A172 (cell line): Measurements from ENCODE around the gene FCRLA. TPM values are rescaled to one million over a fixed set of nuclear protein-coding genes. Genes with fewer than 3 reads are reported as not detected.
A peak's percentile ranks its signal among the peaks of the same experiment; 100 is the strongest.
"Not testable (repeated sequence)": the region's sequence is repeated elsewhere in the genome, so short reads cannot be mapped to it uniquely, and the experiment has no call there.

Source experiments
- DNase-seq: peaks from one replicate; pipeline ENCODE4 v3.0.0-alpha.2; 2015; ENCODE audit warnings: low spot score
- total RNA-seq: library from RNA; depleted of rRNA; stranded (reverse); fragments of >200 nt; shearing (Covaris generic); gene quantifications from 2 replicates; pipeline ENCODE4 v1.2.3, GENCODE V29; 2014; rRNA removed

FCRLA gene, protein sequence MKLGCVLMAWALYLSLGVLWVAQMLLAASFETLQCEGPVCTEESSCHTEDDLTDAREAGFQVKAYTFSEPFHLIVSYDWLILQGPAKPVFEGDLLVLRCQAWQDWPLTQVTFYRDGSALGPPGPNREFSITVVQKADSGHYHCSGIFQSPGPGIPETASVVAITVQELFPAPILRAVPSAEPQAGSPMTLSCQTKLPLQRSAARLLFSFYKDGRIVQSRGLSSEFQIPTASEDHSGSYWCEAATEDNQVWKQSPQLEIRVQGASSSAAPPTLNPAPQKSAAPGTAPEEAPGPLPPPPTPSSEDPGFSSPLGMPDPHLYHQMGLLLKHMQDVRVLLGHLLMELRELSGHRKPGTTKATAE
- 0.09 and 0.43 TPM in 2 replicates for total RNA-seq

GRCh38 chr1:161706482-161707347 is at the start of gene FCRLA:
Gene FCRLA, plus strand, starts transcription at chr1:161707229. Its CDS starts 36 bp downstream, at chr1:161707265.
- peak; percentile 93 for DNase-seq

- not testable (repeated sequence) for DNase-seq
These were observed 48.5 kb upstream of the FCRLA start for GRCh38 chr1:161658524-161658923.

DNA sequence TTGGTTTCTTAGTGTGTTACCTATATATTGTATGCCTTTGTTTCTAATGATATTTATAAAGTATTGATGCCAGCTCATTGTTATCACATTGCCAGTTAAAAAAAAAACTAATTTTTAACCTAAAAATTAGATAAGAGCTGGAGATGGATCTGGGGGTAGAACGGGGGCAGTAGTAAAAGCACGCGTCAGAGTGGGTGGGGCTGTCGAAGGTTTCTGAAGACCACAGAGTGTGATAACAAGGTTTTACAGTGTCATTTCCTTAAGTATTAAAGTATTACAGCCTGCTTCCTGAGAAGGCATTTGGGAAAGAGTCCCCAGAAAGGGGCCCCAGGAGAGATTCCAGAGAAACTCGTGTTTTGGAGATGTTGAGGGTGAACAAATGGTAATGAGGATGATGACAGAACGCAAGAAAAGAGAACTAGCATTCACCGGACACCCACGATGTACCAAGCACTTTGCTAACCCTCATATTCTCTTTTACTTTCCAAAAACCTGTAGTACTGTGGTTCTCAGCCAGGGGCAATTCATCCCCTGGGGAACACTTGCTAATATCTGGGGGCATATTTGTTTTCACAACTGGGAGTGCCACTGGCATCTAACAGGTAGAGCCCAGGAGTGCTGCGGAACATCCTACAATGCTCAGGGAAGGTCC is 45.2 kb upstream of the FCRLA start:
- DNase-seq = not testable (repeated sequence)

- not testable (repeated sequence) for DNase-seq
These were observed 44.2 kb upstream of the FCRLA start, which contains the start of gene FCGR2B for GRCh38 chr1:161662684-161663339. Gene FCGR2B, plus strand, starts transcription at chr1:161663143. Its CDS starts 99 bp downstream, at chr1:161663242.

- not testable (repeated sequence) for DNase-seq
These were observed 43.5 kb upstream of the FCRLA start for GRCh38 chr1:161663569-161663968.

DNA sequence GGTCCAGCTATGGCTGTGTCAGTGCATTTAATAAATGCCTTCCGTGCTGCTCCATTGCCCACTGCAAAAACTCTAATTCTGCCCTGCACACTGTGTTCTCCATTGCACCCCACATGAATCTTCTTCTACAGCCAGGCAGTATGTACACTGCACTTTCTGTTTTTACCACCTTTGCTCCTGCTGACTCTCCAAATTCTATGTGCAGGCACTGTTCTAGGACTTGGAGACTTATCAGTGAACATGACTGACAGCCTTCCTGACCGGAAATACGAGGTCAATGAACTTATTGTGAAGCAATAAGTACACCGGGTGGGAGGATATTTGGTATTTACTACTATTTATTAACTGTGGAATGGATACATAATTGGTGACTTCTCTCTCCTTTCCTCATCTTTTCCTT is 42.3 kb upstream of the FCRLA start:
- DNase-seq = not testable (repeated sequence)

DNA sequence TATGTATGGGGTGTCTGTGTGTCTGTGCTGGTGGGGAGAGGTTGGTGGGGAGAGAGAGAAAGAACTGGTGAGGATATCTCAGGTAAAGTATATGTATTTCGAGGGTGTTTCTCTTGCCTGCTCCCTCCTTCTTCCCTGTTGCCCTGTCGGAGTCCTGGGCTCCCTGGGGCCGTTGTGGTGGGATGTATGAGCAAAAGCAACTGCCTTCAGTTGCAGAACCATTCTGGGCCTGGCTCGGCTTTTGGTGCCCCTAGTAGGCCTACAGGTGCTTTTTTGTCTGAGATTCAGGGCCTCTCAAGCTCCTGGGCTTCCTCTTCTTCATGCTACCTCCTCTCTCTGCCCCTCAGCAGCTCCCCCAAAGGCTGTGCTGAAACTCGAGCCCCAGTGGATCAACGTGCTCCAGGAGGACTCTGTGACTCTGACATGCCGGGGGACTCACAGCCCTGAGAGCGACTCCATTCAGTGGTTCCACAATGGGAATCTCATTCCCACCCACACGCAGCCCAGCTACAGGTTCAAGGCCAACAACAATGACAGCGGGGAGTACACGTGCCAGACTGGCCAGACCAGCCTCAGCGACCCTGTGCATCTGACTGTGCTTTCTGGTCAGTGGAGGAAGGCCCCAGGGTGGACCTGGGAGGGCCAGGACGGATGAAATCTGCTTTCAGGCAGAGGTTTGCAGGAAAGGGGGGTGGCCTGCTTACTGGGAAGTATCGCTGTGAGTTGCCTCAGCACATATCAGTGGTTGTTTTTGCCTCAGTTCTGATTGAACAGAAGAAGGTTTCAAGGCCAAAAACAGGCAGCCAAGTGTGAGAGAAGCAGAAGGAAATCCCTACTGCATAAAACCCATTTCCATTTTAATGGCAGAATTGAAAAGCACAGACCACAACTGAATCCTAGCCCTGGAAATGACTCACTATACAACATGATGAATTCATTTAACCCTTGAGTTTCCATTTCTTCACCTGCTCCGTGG is 35.7 kb upstream of the FCRLA start:
- DNase-seq = not testable (repeated sequence)

DNA sequence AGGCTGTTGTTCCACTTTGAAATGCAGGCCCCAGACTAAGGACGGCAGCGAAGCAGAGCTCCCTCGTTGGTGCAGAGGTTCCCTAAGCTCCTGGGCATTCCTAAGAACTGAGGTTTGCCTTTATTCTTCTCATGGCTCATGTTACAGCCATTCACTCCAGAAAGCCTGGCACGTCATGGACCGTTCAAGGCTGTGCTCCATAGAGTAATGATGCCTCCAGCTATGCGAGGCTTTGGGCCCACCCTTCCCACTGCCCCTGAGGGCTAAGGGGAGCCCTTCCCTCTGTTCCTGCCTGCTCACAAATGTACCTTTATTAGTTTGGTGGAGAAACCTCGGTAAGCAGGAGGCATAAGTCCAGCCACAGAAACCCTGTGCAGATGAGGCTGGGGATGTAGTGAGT is 33.6 kb upstream of the FCRLA start:
- not testable (repeated sequence) for DNase-seq

DNA sequence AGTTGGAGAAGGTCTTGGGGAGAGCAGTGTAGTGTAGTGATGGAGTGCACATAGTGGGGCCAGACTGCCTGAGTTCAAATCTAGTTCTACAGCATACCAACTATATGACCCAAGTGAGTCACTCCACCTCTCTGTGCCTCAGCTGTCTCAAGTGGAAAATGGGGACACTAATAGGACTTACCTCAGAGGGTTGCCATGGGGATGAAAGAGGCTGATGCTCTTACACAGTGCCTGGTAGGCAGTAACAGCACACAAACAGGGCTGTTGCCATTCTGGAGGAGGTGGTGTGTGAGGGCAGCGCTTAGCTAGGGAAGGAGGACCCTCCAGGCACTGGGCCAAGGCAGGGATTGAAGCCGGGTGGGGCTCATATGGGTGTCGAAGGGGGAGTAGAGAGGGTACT is 32.6 kb upstream of the FCRLA start:
- not testable (repeated sequence) for DNase-seq

DNA sequence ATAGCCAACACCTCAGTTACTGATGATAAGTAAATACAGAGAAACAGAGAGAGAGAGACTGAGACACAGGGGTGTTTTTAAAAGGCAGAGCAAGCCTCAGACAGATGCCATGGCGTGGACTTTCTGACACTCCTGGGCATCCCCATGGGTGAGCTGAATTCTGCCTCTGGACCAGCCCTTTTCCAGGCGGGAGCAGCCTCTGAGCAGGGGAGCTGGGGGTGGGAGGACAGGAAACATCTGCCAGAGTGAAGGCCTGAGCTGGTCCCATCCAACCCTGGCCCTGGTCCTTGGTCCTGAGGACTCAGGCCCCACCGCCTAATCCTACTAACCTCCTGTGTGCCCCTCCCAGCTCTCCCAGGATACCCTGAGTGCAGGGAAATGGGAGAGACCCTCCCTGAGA is 32.1 kb upstream of the FCRLA start:
- DNase-seq = not testable (repeated sequence)

GRCh38 chr1:161676441-161676840 is 30.6 kb upstream of the FCRLA start:
- no peak for DNase-seq

GRCh38 chr1:161676958-161677689 is 29.9 kb upstream of the FCRLA start:
- DNase-seq = no peak

DNA sequence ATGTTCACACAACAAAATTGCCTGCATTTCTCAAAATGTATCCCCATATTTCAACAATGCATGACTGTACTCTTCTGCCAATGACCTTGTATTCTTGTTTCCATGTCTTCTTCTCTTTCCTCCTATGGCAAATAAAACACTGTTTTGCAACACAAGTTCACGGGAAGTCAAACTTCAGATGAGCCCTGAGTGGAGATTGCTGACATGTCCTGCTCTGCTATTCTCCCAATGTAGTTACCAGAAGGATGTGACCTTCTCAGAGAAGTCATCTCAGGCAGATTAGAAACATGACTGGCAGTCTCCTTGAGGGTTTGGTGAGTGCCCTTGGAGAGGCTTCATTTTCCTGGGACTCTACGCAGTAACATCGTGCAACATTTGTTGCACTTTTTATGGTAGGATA is 28.5 kb upstream of the FCRLA start:
- DNase-seq = no peak

DNA sequence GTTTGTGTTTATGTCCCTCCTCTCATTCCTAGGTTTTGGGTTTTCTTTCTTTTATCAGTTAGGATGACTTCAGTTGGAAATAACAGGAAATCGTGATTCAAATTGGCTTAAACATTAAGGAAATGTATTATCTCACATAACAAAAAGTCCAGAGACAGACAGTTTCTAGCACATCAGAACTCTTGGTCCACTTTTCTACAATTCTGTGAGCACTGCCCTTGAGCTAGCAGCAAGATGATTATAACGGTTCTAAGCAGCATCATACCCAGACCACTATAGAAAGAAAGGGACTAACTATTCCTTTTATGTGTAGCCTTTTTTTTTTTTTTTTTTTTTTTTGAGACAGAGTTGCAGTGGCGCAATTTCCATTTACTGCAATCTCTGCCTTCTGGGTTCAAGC is 25.1 kb upstream of the FCRLA start:
- no peak for DNase-seq

DNA sequence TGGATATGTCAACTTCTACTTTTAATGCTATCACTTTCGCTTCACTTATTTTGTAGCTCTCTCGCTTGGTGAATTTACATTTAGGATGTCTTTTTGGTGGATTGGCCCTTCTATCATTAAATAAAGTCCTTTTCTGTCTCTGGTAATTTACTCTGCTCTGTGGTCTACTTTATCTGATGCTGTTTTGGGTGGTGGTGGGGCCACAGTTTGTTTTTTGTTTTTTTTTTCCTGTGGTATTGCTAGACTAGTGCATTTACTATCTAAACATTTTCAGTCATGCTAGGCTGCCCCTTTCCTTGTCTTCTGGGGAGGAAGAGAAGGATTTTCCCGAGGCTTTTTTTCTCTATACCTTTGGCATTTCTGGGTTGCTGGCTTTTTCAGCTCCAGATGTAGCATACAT is 18.1 kb upstream of the FCRLA start:
- no peak for DNase-seq

- no peak for DNase-seq
These were observed 15.2 kb upstream of the FCRLA start for GRCh38 chr1:161691846-161692245.

GRCh38 chr1:161693020-161693712 is 13.9 kb upstream of the FCRLA start:
- DNase-seq = not testable (repeated sequence)

DNA sequence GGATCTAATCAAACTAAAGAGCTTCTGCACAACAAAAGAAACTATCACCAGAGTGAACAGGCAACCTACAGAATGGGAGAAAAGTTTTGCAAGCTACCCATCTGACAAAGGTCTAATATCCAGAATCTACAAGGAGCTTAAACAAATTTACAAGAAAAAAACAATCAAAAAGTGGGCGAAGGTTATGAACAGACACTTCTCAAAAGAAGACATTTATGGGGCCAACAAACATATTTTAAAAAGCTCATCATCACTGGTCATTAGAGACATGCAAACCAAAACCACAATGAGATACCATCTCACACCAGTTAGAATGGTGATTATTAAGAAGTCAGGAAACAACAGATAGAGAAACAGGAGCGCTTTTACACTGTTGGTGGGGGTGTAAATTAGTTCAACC is 8.7 kb upstream of the FCRLA start:
- not testable (repeated sequence) for DNase-seq

- no peak for DNase-seq
These were observed 4.8 kb upstream of the FCRLA start for GRCh38 chr1:161702250-161702649.
